HepG2 (cell line): ENCODE data around the gene HOXD3. TPM values are rescaled to one million over a fixed set of nuclear protein-coding genes. Genes with fewer than 3 reads are reported as not detected.
A peak's percentile ranks its signal among the peaks of the same experiment; 100 is the strongest.

ENCODE experiments used
- CCAR2 ChIP-seq: fragments of 200-400 bp; formaldehyde crosslinking; optimal IDR thresholded peaks from 2 replicates; pipeline ENCODE3; 2018; ENCODE audit warnings: low read depth, mild to moderate bottlenecking, low read length, moderate library complexity
- EED ChIP-seq: sonication (generic); formaldehyde crosslinking; IDR thresholded peaks from 2 replicates; pipeline ENCODE4 v1.5.0; 2020; ENCODE audit warnings: mild to moderate bottlenecking, missing genetic modification reagents
- EHMT2 ChIP-seq: fragments of 200-600 bp; sonication (generic); IDR thresholded peaks from 2 replicates; pipeline ENCODE4 v1.7.0; 2017; ENCODE audit warnings: antibody characterized with exemption, low read depth, low read length, borderline replicate concordance
- GABPA ChIP-seq, 2 experiments: IDR thresholded peaks; 2 replicates each; pipeline ENCODE4 v1.6.1; 2011 to 2016; ENCODE audit warnings: low read depth in 2 of 2, low read length in 1 of 2, missing biosample characterization in 1 of 2, missing genetic modification characterization in 1 of 2
- HNF1A ChIP-seq, 2 experiments: sonication (generic) in 1 of 2; formaldehyde crosslinking in 1 of 2; IDR thresholded peaks; 2 replicates each; pipeline versions ENCODE4 v1.4.0 to v1.6.1; 2016 to 2020; ENCODE audit warnings: borderline replicate concordance in 1 of 2, low read depth in 1 of 2, mild to moderate bottlenecking in 1 of 2, missing genetic modification reagents in 1 of 2
- MAZ ChIP-seq, 2 experiments: sonication (generic) in 1 of 2; formaldehyde crosslinking in 1 of 2; IDR thresholded peaks; 2 replicates each; pipeline versions ENCODE4 v1.5.0 to v1.6.1; 2012 to 2020; ENCODE audit warnings: low read depth in 2 of 2, mild to moderate bottlenecking in 2 of 2, borderline replicate concordance in 1 of 2, improper control_type of control experiment in 1 of 2, low read length in 1 of 2, missing genetic modification reagents in 1 of 2, moderate library complexity in 1 of 2
- RBM22 ChIP-seq: fragments of 200-400 bp; formaldehyde crosslinking; optimal IDR thresholded peaks from 2 replicates; pipeline ENCODE3; 2017; ENCODE audit warnings: mild to moderate bottlenecking, low read length, moderate library complexity
- SALL2 ChIP-seq: sonication (generic); formaldehyde crosslinking; IDR thresholded peaks from 2 replicates; pipeline ENCODE4 v1.8.1; 2023; ENCODE audit warnings: mild to moderate bottlenecking, missing genetic modification reagents, inconsistent platforms
- SRSF4 ChIP-seq: fragments of 200-400 bp; formaldehyde crosslinking; IDR thresholded peaks from one replicate; pipeline ENCODE4 v1.6.1; 2018; ENCODE audit warnings: mild to moderate bottlenecking, low read depth, low read length, moderate library complexity; ENCODE audit not compliant: poor library complexity, severe bottlenecking
- TERF1 ChIP-seq: sonication (generic); formaldehyde crosslinking; IDR thresholded peaks from 2 replicates; pipeline ENCODE4 v1.8.0; 2022; ENCODE audit warnings: mild to moderate bottlenecking, missing genetic modification reagents, moderate library complexity
- ZNF260 ChIP-seq: sonication (generic); formaldehyde crosslinking; IDR thresholded peaks from 2 replicates; pipeline ENCODE4 v1.4.0; 2020; ENCODE audit warnings: missing genetic modification reagents, low read depth, mild to moderate bottlenecking, borderline replicate concordance
- ZNF800 ChIP-seq: sonication (generic); formaldehyde crosslinking; IDR thresholded peaks from 2 replicates; pipeline ENCODE4 v1.4.0; 2020; ENCODE audit warnings: missing genetic modification reagents
- polyA plus RNA-seq, 8 experiments: library from polyadenylated mRNA; depleted of rRNA in 3 of 8; stranded (reverse) in 7 of 8; unstranded in 1 of 8; fragments of >200 nt; fragmentation: Illumina TruSeq in 4 of 8; extraction: Trizol in 4 of 8; gene quantifications; 2 replicates each; pipeline versions ENCODE4 v1.2.1 to v1.2.3, GENCODE V29; 2011 to 2016; ENCODE audit warnings: low read depth in 4 of 8, missing spikeins in 1 of 8, mixed read lengths in 1 of 8; ENCODE audit not compliant: insufficient read depth in 1 of 8
- total RNA-seq, 5 experiments: library from RNA; depleted of rRNA; stranded (reverse); fragments of >200 nt; fragmentation: Illumina TruSeq; extraction: Trizol; gene quantifications; 2 replicates each; pipeline ENCODE4 v1.2.3, GENCODE V29; 2016; ENCODE audit warnings: low read depth in 1 of 5
- TF ChIP-seq, protein P1 (sequence below): sonication (generic); formaldehyde crosslinking; IDR thresholded peaks from 2 replicates; pipeline ENCODE4 v1.5.0; 2020; ENCODE audit warnings: mild to moderate bottlenecking, missing genetic modification reagents
- TF ChIP-seq, protein P2 (sequence below): sonication (generic); formaldehyde crosslinking; IDR thresholded peaks from 2 replicates; pipeline ENCODE4 v1.5.1; 2020; ENCODE audit warnings: mild to moderate bottlenecking, moderate library complexity, missing genetic modification reagents
- TF ChIP-seq, protein P3 (sequence below): IDR thresholded peaks from 2 replicates; pipeline ENCODE4 v1.6.1; 2012; ENCODE audit warnings: inconsistent platforms

HOXD3 gene
- total and polyA plus RNA-seq, 2 of the 13 experiments (the other 11 are each of a cell fraction or from before 2014, with no cell fraction given): 0.05 to 0.09 TPM

DNA sequence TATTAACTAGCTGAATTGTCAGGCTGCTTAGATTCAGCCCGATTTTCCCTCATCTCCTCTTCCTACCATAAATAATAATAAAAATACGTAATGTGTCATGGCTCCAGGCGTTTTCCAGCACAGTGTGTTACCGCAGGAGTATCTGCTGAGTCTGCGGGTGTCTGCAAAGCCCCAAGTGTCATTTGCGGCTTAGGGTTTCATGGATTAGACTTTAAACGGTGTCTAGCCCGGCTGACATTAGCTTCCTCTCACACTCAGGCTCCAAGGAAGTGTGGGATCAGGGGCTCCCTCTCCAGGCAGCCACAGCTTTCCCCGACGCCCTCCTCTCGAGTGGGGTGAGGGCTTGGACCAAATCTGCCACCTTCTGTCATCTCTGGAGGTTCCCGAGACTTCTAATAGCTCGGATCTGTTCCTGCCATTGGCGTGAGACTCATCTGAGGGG, 17.3 kb downstream of the HOXD3 start (continued):
- TF ChIP-seq EHMT2: no peak
- 0 out of 2 replicates have a peak, but pooled peaks have one; percentile 26 for TF ChIP-seq ZNF800 (CRISPR knock-in tag)
- no peak for TF ChIP-seq ZNF260 (CRISPR knock-in tag)
- TF ChIP-seq, protein P1, sequence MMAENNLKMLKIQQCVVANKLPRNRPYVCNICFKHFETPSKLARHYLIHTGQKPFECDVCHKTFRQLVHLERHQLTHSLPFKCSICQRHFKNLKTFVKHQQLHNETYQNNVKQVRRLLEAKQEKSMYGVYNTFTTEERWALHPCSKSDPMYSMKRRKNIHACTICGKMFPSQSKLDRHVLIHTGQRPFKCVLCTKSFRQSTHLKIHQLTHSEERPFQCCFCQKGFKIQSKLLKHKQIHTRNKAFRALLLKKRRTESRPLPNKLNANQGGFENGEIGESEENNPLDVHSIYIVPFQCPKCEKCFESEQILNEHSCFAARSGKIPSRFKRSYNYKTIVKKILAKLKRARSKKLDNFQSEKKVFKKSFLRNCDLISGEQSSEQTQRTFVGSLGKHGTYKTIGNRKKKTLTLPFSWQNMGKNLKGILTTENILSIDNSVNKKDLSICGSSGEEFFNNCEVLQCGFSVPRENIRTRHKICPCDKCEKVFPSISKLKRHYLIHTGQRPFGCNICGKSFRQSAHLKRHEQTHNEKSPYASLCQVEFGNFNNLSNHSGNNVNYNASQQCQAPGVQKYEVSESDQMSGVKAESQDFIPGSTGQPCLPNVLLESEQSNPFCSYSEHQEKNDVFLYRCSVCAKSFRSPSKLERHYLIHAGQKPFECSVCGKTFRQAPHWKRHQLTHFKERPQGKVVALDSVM (CRISPR knock-in tag): no peak
- no peak for TF ChIP-seq GABPA (IDR thresholded peaks at IDR 0.05; ENCODE audit: low read depth, low read length)
- 0 out of 2 replicates have a peak, but pooled peaks have one; percentile 22 for TF ChIP-seq GABPA (CRISPR knock-in tag; IDR thresholded peaks at IDR 0.05; ENCODE audit: low read depth)
- TF ChIP-seq SALL2 (CRISPR knock-in tag): 0 out of 2 replicates have a peak, but pooled peaks have one; percentile 23
- TF ChIP-seq, protein P2, sequence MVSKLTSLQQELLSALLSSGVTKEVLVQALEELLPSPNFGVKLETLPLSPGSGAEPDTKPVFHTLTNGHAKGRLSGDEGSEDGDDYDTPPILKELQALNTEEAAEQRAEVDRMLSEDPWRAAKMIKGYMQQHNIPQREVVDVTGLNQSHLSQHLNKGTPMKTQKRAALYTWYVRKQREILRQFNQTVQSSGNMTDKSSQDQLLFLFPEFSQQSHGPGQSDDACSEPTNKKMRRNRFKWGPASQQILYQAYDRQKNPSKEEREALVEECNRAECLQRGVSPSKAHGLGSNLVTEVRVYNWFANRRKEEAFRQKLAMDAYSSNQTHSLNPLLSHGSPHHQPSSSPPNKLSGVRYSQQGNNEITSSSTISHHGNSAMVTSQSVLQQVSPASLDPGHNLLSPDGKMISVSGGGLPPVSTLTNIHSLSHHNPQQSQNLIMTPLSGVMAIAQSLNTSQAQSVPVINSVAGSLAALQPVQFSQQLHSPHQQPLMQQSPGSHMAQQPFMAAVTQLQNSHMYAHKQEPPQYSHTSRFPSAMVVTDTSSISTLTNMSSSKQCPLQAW: no peak
- no peak for TF ChIP-seq CCAR2
- peak; percentile 69 for TF ChIP-seq RBM22
- TF ChIP-seq MAZ (IDR thresholded peaks at IDR 0.05; ENCODE audit: borderline replicate concordance, low read depth, low read length): no peak
- 0 out of 2 replicates have a peak, but pooled peaks have one; percentile 25 for TF ChIP-seq MAZ (CRISPR knock-in tag; IDR thresholded peaks at IDR 0.05; ENCODE audit: low read depth)
- TF ChIP-seq EED (CRISPR knock-in tag): 0 out of 2 replicates have a peak, but pooled peaks have one; percentile 11
- peak; percentile 77 for TF ChIP-seq HNF1A (IDR thresholded peaks at IDR 0.05; ENCODE audit: low read depth)
- no peak; the same call in 1 of the 2 replicates for TF ChIP-seq HNF1A (CRISPR knock-in tag; IDR thresholded peaks at IDR 0.05; ENCODE audit: borderline replicate concordance)
- TF ChIP-seq, protein P3, sequence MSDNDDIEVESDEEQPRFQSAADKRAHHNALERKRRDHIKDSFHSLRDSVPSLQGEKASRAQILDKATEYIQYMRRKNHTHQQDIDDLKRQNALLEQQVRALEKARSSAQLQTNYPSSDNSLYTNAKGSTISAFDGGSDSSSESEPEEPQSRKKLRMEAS: no peak
- no peak for TF ChIP-seq TERF1 (CRISPR knock-in tag)
- no peak for TF ChIP-seq SRSF4
